Activated naive CD8-positive, alpha-beta T cell treated with anti-CD3 and anti-CD28 coated beads, Interleukin-2, amount 10 ng/mL, durations not matched to agents 7 days and 5 days (primary cell): ENCODE measurements around the gene COL23A1. TPM values are rescaled to one million over a fixed set of nuclear protein-coding genes. Genes with fewer than 3 reads are reported as not detected.

Experiments
- ATAC-seq: fragments of 150-1000 bp; cut with Tn5 transposase; one replicate; pipeline ENCODE4 v1.10.0; 2021; ENCODE audit warnings: low read depth, moderate library complexity
- POLR2A ChIA-PET: fragments of 350-600 bp; sonication (Branson Sonifier 250); formaldehyde crosslinking; loops from one replicate; lab custom pipeline; 2021; ENCODE audit warnings: antibody characterized with exemption; lab: Charles Lee
- DNase-seq: peaks from one replicate; pipeline ENCODE4 v3.0.0; 2021
- H3K27ac Mint-ChIP-seq: one replicate; pipeline ENCODE4 v1.8.0; 2022; ENCODE audit warnings: mild to moderate bottlenecking, mixed read lengths
- H3K27me3 Mint-ChIP-seq: one replicate; pipeline ENCODE4 v1.8.0; 2022; ENCODE audit warnings: mild to moderate bottlenecking, moderate library complexity, mixed read lengths
- H3K36me3 Mint-ChIP-seq: one replicate; pipeline ENCODE4 v1.8.0; 2021; ENCODE audit warnings: mild to moderate bottlenecking, mixed read lengths
- H3K4me1 Mint-ChIP-seq: one replicate; pipeline ENCODE4 v1.8.0; 2021; ENCODE audit warnings: mixed read lengths
- H3K4me3 Mint-ChIP-seq: one replicate; pipeline ENCODE4 v1.8.0; 2022; ENCODE audit warnings: mild to moderate bottlenecking, moderate library complexity, mixed read lengths
- H3K9me3 Mint-ChIP-seq: one replicate; pipeline ENCODE4 v1.8.0; 2021; ENCODE audit warnings: mixed read lengths
- total RNA-seq, 2 experiments: library from RNA; stranded (reverse); gene quantifications; one replicate each; pipeline ENCODE4 v1.2.3, GENCODE V29; 2021

The COL23A1 gene
- total RNA-seq, 2 experiments from 2014 or later: 0.60 to 0.83 TPM

GRCh38 chr5:178286226-178287090 is 303.7 kb downstream of the COL23A1 start:
- DNase-seq: no peak
- Mint-ChIP-seq H3K27ac (no peak overlapping the region), H3K4me3 (no peak overlapping the region), H3K27me3 (peaks cover 12% of the 10 kb centered on the region), H3K36me3 (peaks cover 4% of the 10 kb centered on the region), H3K9me3 (peaks cover 9% of the 10 kb centered on the region), H3K4me1 (no peaks in the 10 kb centered on the region)
- POLR2A ChIA-PET: no interaction called here
- ATAC-seq: no peak

- H3K4me1 Mint-ChIP-seq: no peaks in the 10 kb centered on the region
These were observed 304.6 kb downstream of the COL23A1 start for GRCh38 chr5:178285399-178286225.

GRCh38 chr5:178284996-178285395 is 305.2 kb downstream of the COL23A1 start:
- POLR2A ChIA-PET: no interaction called here

More at GRCh38 chr5:178285399-178286225, 304.6 kb downstream of the COL23A1 start:
- H3K4me3 Mint-ChIP-seq: no peak overlapping the region
- ATAC-seq: no peak
- peaks cover 9% of the 10 kb centered on the region for H3K9me3 Mint-ChIP-seq
- peaks cover 4% of the 10 kb centered on the region for H3K36me3 Mint-ChIP-seq
- H3K27me3 Mint-ChIP-seq: peaks cover 12% of the 10 kb centered on the region
- POLR2A ChIA-PET: no interaction called here
- DNase-seq: no peak
- H3K27ac Mint-ChIP-seq: no peak overlapping the region

GRCh38 chr5:178284093-178284675 is 306.0 kb downstream of the COL23A1 start:
- H3K27me3 Mint-ChIP-seq: peaks cover 10% of the 10 kb centered on the region
- ATAC-seq: no peak
- peaks cover 9% of the 10 kb centered on the region for H3K9me3 Mint-ChIP-seq
- no peak for DNase-seq
- H3K4me1 Mint-ChIP-seq: peaks cover 6% of the 10 kb centered on the region
- no peak overlapping the region for H3K4me3 Mint-ChIP-seq
- POLR2A ChIA-PET: no interaction called here
- no peak overlapping the region for H3K27ac Mint-ChIP-seq
- peaks cover 4% of the 10 kb centered on the region for H3K36me3 Mint-ChIP-seq

More at GRCh38 chr5:178284996-178285395, 305.2 kb downstream of the COL23A1 start:
- H3K4me1 Mint-ChIP-seq: peaks cover under 1% of the 10 kb centered on the region
- no peak for DNase-seq
- peaks cover 11% of the 10 kb centered on the region for H3K27me3 Mint-ChIP-seq
- H3K4me3 Mint-ChIP-seq: no peak overlapping the region
- H3K9me3 Mint-ChIP-seq: peaks cover 9% of the 10 kb centered on the region
- H3K27ac Mint-ChIP-seq: no peak overlapping the region
- no peak for ATAC-seq
- peaks cover 4% of the 10 kb centered on the region for H3K36me3 Mint-ChIP-seq

GRCh38 chr5:178283520-178283919 is 306.7 kb downstream of the COL23A1 start:
- ATAC-seq (no peak), DNase-seq (no peak)
- peaks cover 9% of the 10 kb centered on the region for H3K9me3 Mint-ChIP-seq
- H3K4me3 Mint-ChIP-seq: no peak overlapping the region
- H3K27ac Mint-ChIP-seq: no peak overlapping the region
- H3K27me3 Mint-ChIP-seq: peaks cover 10% of the 10 kb centered on the region
- H3K36me3 Mint-ChIP-seq: peaks cover 4% of the 10 kb centered on the region
- H3K4me1 Mint-ChIP-seq: peaks cover 7% of the 10 kb centered on the region
- POLR2A ChIA-PET: no interaction called here

GRCh38 chr5:178282391-178282790 is 307.8 kb downstream of the COL23A1 start:
- Mint-ChIP-seq H3K9me3 (peaks cover 9% of the 10 kb centered on the region), H3K27ac (no peak overlapping the region), H3K4me1 (peaks cover 9% of the 10 kb centered on the region), H3K36me3 (peaks cover 4% of the 10 kb centered on the region), H3K4me3 (no peak overlapping the region), H3K27me3 (peaks cover 7% of the 10 kb centered on the region)
- DNase-seq: no peak
- ATAC-seq: no peak
- POLR2A ChIA-PET: interaction anchor here (0.6 kb wide), 1 partner anchor 24 kb away, joined by 5 read pairs; no protein-coding TSS in a partner anchor

- no peak overlapping the region for H3K4me3 Mint-ChIP-seq
- POLR2A ChIA-PET: interaction anchor here (0.6 kb wide), 1 partner anchor 908 kb away, joined by 5 read pairs; no protein-coding TSS in a partner anchor
- no peak for ATAC-seq
- H3K36me3 Mint-ChIP-seq: peaks cover 4% of the 10 kb centered on the region
- no peak for DNase-seq
- peaks cover 7% of the 10 kb centered on the region for H3K27me3 Mint-ChIP-seq
- peaks cover 9% of the 10 kb centered on the region for H3K4me1 Mint-ChIP-seq
- peaks cover 9% of the 10 kb centered on the region for H3K9me3 Mint-ChIP-seq
- H3K27ac Mint-ChIP-seq: no peak overlapping the region
These were observed 308.9 kb downstream of the COL23A1 start for GRCh38 chr5:178281331-178281730.

GRCh38 chr5:178280631-178281030 is 309.6 kb downstream of the COL23A1 start:
- peaks cover 9% of the 10 kb centered on the region for H3K4me1 Mint-ChIP-seq
- H3K36me3 Mint-ChIP-seq: peaks cover 8% of the 10 kb centered on the region
- ATAC-seq (no peak), DNase-seq (no peak)
- POLR2A ChIA-PET: interaction anchor here (1.5 kb wide), 1 partner anchor 40 kb away, joined by 5 read pairs; no protein-coding TSS in a partner anchor
- H3K4me3 Mint-ChIP-seq: no peak overlapping the region
- H3K9me3 Mint-ChIP-seq: peaks cover 13% of the 10 kb centered on the region
- peak overlapping the region; percentile 21 for H3K27ac Mint-ChIP-seq
- peaks cover 7% of the 10 kb centered on the region for H3K27me3 Mint-ChIP-seq

- DNase-seq (peak; percentile 80), ATAC-seq (peak; percentile 82)
- Mint-ChIP-seq H3K27me3 (peaks cover 7% of the 10 kb centered on the region), H3K4me3 (no peak overlapping the region), H3K4me1 (peaks cover 9% of the 10 kb centered on the region), H3K9me3 (peaks cover 15% of the 10 kb centered on the region), H3K36me3 (peaks cover 9% of the 10 kb centered on the region), H3K27ac (peak overlapping the region; percentile 54)
- POLR2A ChIA-PET: interaction anchor here (1.5 kb wide), 1 partner anchor 39 kb away, joined by 5 read pairs; no protein-coding TSS in a partner anchor
These were observed 310.3 kb downstream of the COL23A1 start for GRCh38 chr5:178279723-178280438.

- H3K27ac Mint-ChIP-seq: peak overlapping the region; percentile 65
- peaks cover 15% of the 10 kb centered on the region for H3K9me3 Mint-ChIP-seq
- peak; percentile 13 for ATAC-seq
- no peak for DNase-seq
- POLR2A ChIA-PET: interaction anchor here (1.5 to 1.7 kb wide), 2 partner anchors 29 to 38 kb away, joined by 3 to 5 read pairs; no protein-coding TSS in a partner anchor
- no peak overlapping the region for H3K4me3 Mint-ChIP-seq
- H3K4me1 Mint-ChIP-seq: peaks cover 9% of the 10 kb centered on the region
- peaks cover 7% of the 10 kb centered on the region for H3K27me3 Mint-ChIP-seq
- H3K36me3 Mint-ChIP-seq: peaks cover 9% of the 10 kb centered on the region
These were observed 311.0 kb downstream of the COL23A1 start for GRCh38 chr5:178279026-178279722.

GRCh38 chr5:178278358-178279023 is 311.7 kb downstream of the COL23A1 start:
- no peak overlapping the region for H3K4me3 Mint-ChIP-seq
- H3K9me3 Mint-ChIP-seq: peaks cover 9% of the 10 kb centered on the region
- H3K27ac Mint-ChIP-seq: no peak overlapping the region
- peaks cover 9% of the 10 kb centered on the region for H3K4me1 Mint-ChIP-seq
- DNase-seq: no peak
- peaks cover 4% of the 10 kb centered on the region for H3K27me3 Mint-ChIP-seq
- peaks cover 7% of the 10 kb centered on the region for H3K36me3 Mint-ChIP-seq
- POLR2A ChIA-PET: interaction anchor here (0.6 to 1.7 kb wide), 2 partner anchors 28 to 62 kb away, joined by 3 read pairs; no protein-coding TSS in a partner anchor
- ATAC-seq: no peak
